Left cardiac atrium (tissue), 4 donors: ENCODE results near the gene CUX1. TPM values are rescaled to one million over a fixed set of nuclear protein-coding genes. Genes with fewer than 3 reads are reported as not detected.
"Not testable (repeated sequence)": the region's sequence is repeated elsewhere in the genome, so short reads cannot be mapped to it uniquely, and the experiment has no call there.

ENCODE experiments used
- ATAC-seq, 2 donors: fragments of 200-7000 bp; cut with Tn5 transposase; one replicate each; pipeline ENCODE4 v1.9.1; 2020; ENCODE audit warnings: mild to moderate bottlenecking in 2 of 2, moderate library complexity in 2 of 2
- DNase-seq: peaks from one replicate; pipeline ENCODE4 v3.0.0-alpha.2; 2020
- intact Hi-C, 2 donors: fragments of 100-400 bp; cut with DNase I; formaldehyde crosslinking; loops; one replicate each; pipeline versions ENCODE4 v1.14.1 to v1.15.1; 2022 to 2023
- total RNA-seq, 2 donors: library from RNA; stranded (reverse); fragmentation: NEBNext Ultra II Directional; extraction: Animal tissue kit (Norgen Biotek cat#: 25700); gene quantifications; one replicate each; pipeline ENCODE4 v1.2.1, GENCODE V29; 2021
- donor health status: DM: no; HTN: yes; CAD: no.
- donor health status: DM: no; HTN: yes; CAD: no; lungs with severe emphysema.
- donor health status: DM: yes; HTN: yes; CAD: no.
- donor health status: Dilated cardiomyopathy.

The CUX1 gene
- total RNA-seq, 2 donors from 2014 or later, result 81.6 to 108 TPM

GRCh38 chr7:101843293-101844271, 26.2 kb downstream of the CUX1 start:
- no peak for DNase-seq
- intact Hi-C loops, result no loop called here
- no peak for ATAC-seq

GRCh38 chr7:101845974-101846373, 28.5 kb downstream of the CUX1 start:
- DNase-seq, result no peak
- no peak for ATAC-seq
- intact Hi-C loops, result no loop called here

- intact Hi-C loops, result no loop called here
- ATAC-seq, result no peak
These were observed 29.5 kb downstream of the CUX1 start for GRCh38 chr7:101846800-101847538.

GRCh38 chr7:101848208-101848951, 31.0 kb downstream of the CUX1 start:
- no peak for ATAC-seq
- DNase-seq, result no peak
- intact Hi-C loops, result no loop called here

More at GRCh38 chr7:101846800-101847538, 29.5 kb downstream of the CUX1 start:
- no peak for DNase-seq

GRCh38 chr7:101849314-101849713, 31.9 kb downstream of the CUX1 start:
- DNase-seq, intact Hi-C loops, ATAC-seq: not testable (repeated sequence)

GRCh38 chr7:101852364-101852763, 34.9 kb downstream of the CUX1 start:
- intact Hi-C loops, DNase-seq, ATAC-seq: not testable (repeated sequence)

- intact Hi-C loops, result no loop called here
- DNase-seq (no peak), ATAC-seq (no peak)
These were observed 36.3 kb downstream of the CUX1 start for GRCh38 chr7:101853684-101854083.

- no peak for ATAC-seq
- no peak for DNase-seq
- intact Hi-C loops, result no loop called here
These were observed 36.8 kb downstream of the CUX1 start for GRCh38 chr7:101854084-101854865.

- DNase-seq (peak; percentile 90), ATAC-seq (peak; percentile 94 to 95)
- intact Hi-C loops, result loop anchor here in 1 of 2 donors (5.0 kb wide), 1 partner anchor 39 kb away; the partner anchor contains the start of gene CUX1
These were observed 39.3 kb downstream of the CUX1 start for GRCh38 chr7:101856473-101857357.

- intact Hi-C loops, result loop anchor here in 1 of 2 donors (5.0 kb wide), 1 partner anchor 40 kb away; the partner anchor contains the start of gene CUX1
- DNase-seq (no peak), ATAC-seq (no peak)
These were observed 40.0 kb downstream of the CUX1 start for GRCh38 chr7:101857358-101857811.

GRCh38 chr7:101858437-101859385, 41.3 kb downstream of the CUX1 start:
- DNase-seq (no peak), ATAC-seq (no peak)
- intact Hi-C loops, result loop anchor here in 1 of 2 donors (5.0 kb wide), 1 partner anchor 41 kb away; the partner anchor contains the start of gene CUX1

GRCh38 chr7:101859411-101860106, 42.1 kb downstream of the CUX1 start:
- ATAC-seq, result peak in 1 of 2 donors; percentile 2
- no peak for DNase-seq
- intact Hi-C loops, result loop anchor here in 1 of 2 donors (5.0 kb wide), 1 partner anchor 42 kb away; the partner anchor contains the start of gene CUX1

- intact Hi-C loops, result no loop called here
- DNase-seq, result no peak
- no peak for ATAC-seq
These were observed 43.1 kb downstream of the CUX1 start for GRCh38 chr7:101860316-101861217.

- intact Hi-C loops, result no loop called here
- no peak for ATAC-seq
These were observed 43.9 kb downstream of the CUX1 start for GRCh38 chr7:101861218-101861775.

More at GRCh38 chr7:101861218-101861775, 43.9 kb downstream of the CUX1 start:
- DNase-seq, result no peak
